GM19397 (cell line): ENCODE results near the gene GPR22.

ENCODE experiments used
- ATAC-seq: cut with Tn5 transposase; IDR thresholded peaks from one replicate; pipeline ENCODE4 v1.9.1; 2021; ENCODE audit warnings: mild to moderate bottlenecking, moderate library complexity; ENCODE audit not compliant: unreplicated experiment

GPR22 gene

GRCh38 chr7:107474104-107474521 is 4.3 kb downstream of the GPR22 start:
- ATAC-seq, result no peak

GRCh38 chr7:107479303-107479702 is 9.4 kb downstream of the GPR22 start:
- no peak for ATAC-seq

GRCh38 chr7:107480932-107481331 is 11.1 kb downstream of the GPR22 start:
- ATAC-seq, result no peak

- ATAC-seq, result no peak
Observed at GRCh38 chr7:107482571-107482970, 12.7 kb downstream of the GPR22 start.

GRCh38 chr7:107486041-107486440 is 16.2 kb downstream of the GPR22 start:
- no peak for ATAC-seq

GRCh38 chr7:107492875-107493274 is 23.0 kb downstream of the GPR22 start:
- no peak for ATAC-seq

GRCh38 chr7:107494315-107494751 is 24.5 kb downstream of the GPR22 start:
- ATAC-seq, result no peak

- no peak for ATAC-seq
Observed at GRCh38 chr7:107494884-107495283, 25.0 kb downstream of the GPR22 start.

- ATAC-seq, result no peak
Observed at GRCh38 chr7:107495516-107495915, 25.7 kb downstream of the GPR22 start.

GRCh38 chr7:107499731-107500130 is 29.9 kb downstream of the GPR22 start:
- no peak for ATAC-seq

GRCh38 chr7:107501593-107501992 is 31.7 kb downstream of the GPR22 start:
- no peak for ATAC-seq

GRCh38 chr7:107502154-107502553 is 32.3 kb downstream of the GPR22 start:
- no peak for ATAC-seq

- no peak for ATAC-seq
Observed at GRCh38 chr7:107502797-107503196, 32.9 kb downstream of the GPR22 start.

- ATAC-seq, result no peak
Observed at GRCh38 chr7:107503687-107504086, 33.8 kb downstream of the GPR22 start.

- no peak for ATAC-seq
Observed at GRCh38 chr7:107505362-107505761, 35.5 kb downstream of the GPR22 start.

GRCh38 chr7:107505997-107506673 is 36.3 kb downstream of the GPR22 start:
- no peak for ATAC-seq

GRCh38 chr7:107506674-107507339 is 37.0 kb downstream of the GPR22 start:
- ATAC-seq, result no peak
